Heart left ventricle (tissue), 13 donors: ENCODE data around the gene SCRT2.

Source experiments
- POLR2A ChIP-seq, 2 donors: fragments of 450-650 bp; IDR thresholded peaks; one replicate each; pipeline ENCODE4 v1.6.1; 2017; ENCODE audit warnings: antibody characterized with exemption in 2 of 2, mild to moderate bottlenecking in 2 of 2, moderate library complexity in 2 of 2
- TF ChIP-seq, protein P1 (sequence below), 12 donors: fragments of 200-600 bp; sonication (generic) in 4 of 12; IDR thresholded peaks; one replicate each; pipeline versions ENCODE4 v1.5.0 to v1.8.0; 2018 to 2022; ENCODE audit warnings: antibody characterized with exemption in 12 of 12, mild to moderate bottlenecking in 5 of 12
- donor health status: ischemic (EF 13 %, LVEDD 7.1; RV severe dilation, severe dysfunction).
- donor health status: DM: no; HTN: yes; CAD: no.
- donor health status: DM: no; HTN: no; CAD: no.
- donor health status: ischemic (EF 25% LVEDD 6.9; RV normal size, moderate dysfunction).
- donor health status: ischemic (EF 25% LVEDD 5.7; RV mildly dilated, moderate dysfunction).
- donor health status: ischemic (EF 35%, LVEDD 5.7; RV mildly dilated, moderate dysfunction).
- donor health status: nonischemic (EF 11% LVEDD 7.7; RV severe dilation, severe dysfunction).
- donor health status: DM: yes; HTN: yes; CAD: no.
- donor health status: PGD.
- donor health status: ischemic (EF 29% LVEDD 5.4; RV normal size, mild dysfunction).
- donor health status: nonischemic (EF 23%, LVEDD 6.1; RV moderate dilation, normal function).

DNA sequence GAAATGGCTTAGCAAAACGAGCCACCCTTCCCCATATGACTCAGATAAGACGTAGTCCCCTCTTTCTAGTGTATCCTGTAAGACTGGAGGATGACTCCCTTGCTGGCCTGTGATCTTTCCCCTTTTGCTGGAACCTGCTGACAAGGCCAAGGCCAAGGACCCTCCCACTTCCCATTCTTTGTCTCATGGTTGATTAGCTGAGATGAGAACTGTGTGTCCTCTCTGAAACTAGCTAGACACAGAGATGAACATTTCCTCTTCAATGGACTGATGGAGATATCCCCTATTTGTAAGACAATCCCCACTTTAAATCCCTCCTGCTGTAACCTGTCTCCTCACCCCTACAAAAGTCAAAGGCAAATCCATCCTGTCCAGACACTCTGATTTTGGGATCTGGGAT, 33.4 kb upstream of the SCRT2 start:
- TF ChIP-seq, protein P1, sequence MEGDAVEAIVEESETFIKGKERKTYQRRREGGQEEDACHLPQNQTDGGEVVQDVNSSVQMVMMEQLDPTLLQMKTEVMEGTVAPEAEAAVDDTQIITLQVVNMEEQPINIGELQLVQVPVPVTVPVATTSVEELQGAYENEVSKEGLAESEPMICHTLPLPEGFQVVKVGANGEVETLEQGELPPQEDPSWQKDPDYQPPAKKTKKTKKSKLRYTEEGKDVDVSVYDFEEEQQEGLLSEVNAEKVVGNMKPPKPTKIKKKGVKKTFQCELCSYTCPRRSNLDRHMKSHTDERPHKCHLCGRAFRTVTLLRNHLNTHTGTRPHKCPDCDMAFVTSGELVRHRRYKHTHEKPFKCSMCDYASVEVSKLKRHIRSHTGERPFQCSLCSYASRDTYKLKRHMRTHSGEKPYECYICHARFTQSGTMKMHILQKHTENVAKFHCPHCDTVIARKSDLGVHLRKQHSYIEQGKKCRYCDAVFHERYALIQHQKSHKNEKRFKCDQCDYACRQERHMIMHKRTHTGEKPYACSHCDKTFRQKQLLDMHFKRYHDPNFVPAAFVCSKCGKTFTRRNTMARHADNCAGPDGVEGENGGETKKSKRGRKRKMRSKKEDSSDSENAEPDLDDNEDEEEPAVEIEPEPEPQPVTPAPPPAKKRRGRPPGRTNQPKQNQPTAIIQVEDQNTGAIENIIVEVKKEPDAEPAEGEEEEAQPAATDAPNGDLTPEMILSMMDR (IDR thresholded peaks at IDR 0.05): no peak
- TF ChIP-seq POLR2A (IDR thresholded peaks at IDR 0.05): no peak
